GM10248 (cell line): ENCODE measurements around the gene AGPAT4.
"Not testable (repeated sequence)": the region's sequence is repeated elsewhere in the genome, so short reads cannot be mapped to it uniquely, and the experiment has no call there.

Experiments used
- CTCF ChIA-PET: fragments of 300-600 bp; sonication (Branson Sonifier 250); formaldehyde crosslinking; extraction: SDS; loops from one replicate; lab custom pipeline; 2021; ENCODE audit warnings: antibody characterized with exemption; lab: Yijun Ruan, JAX
- POLR2A ChIA-PET: fragments of 350-650 bp; sonication (Branson Sonifier 250); formaldehyde crosslinking; extraction: SDS; loops from one replicate; lab custom pipeline; 2020; ENCODE audit warnings: antibody characterized with exemption; lab: Yijun Ruan, JAX
- DNase-seq: peaks from one replicate; pipeline ENCODE4 v3.0.0; 2012; ENCODE audit errors: extremely low spot score
- CTCF ChIP-seq: IDR thresholded peaks from 2 replicates; pipeline ENCODE4 v1.5.1; 2012; ENCODE audit warnings: mild to moderate bottlenecking, low read depth; ENCODE audit errors: extremely low read depth, missing control alignments, control extremely low read depth

AGPAT4 gene

DNA sequence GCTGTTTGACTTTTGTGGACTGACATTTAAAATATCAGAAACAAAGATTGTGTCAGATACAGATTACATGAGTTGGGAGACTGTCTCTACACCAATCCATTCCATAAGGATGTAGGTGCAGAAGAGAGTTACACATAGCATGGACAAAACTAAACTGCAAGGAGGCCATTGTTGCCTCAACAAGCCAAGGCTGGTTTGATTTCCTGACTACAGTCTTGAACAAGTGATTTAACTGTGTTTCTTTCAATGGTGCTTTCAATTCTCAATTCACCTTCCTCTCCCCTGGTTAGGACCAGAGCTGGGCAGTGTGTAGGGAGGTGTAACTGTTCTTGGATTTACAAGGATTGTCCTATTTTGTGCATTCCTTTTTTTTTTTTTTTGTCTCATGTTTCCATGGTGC lies 82.2 kb downstream of the AGPAT4 start:
- no peak for TF ChIP-seq CTCF
- DNase-seq, result no peak
- ChIA-PET POLR2A (no interaction called here), CTCF (interaction anchor here (3.7 kb wide), 1 partner anchor 12 kb away, joined by 13 read pairs; no protein-coding TSS in a partner anchor)

- CTCF ChIA-PET, result interaction anchor here (1.4 to 3.7 kb wide), 2 partner anchors 11 to 14 kb away, joined by 3 to 13 read pairs; no protein-coding TSS in a partner anchor
- TF ChIP-seq CTCF, result no peak
- POLR2A ChIA-PET, result no interaction called here
Measured at GRCh38 chr6:161191007-161191406, 82.9 kb downstream of the AGPAT4 start.

DNA sequence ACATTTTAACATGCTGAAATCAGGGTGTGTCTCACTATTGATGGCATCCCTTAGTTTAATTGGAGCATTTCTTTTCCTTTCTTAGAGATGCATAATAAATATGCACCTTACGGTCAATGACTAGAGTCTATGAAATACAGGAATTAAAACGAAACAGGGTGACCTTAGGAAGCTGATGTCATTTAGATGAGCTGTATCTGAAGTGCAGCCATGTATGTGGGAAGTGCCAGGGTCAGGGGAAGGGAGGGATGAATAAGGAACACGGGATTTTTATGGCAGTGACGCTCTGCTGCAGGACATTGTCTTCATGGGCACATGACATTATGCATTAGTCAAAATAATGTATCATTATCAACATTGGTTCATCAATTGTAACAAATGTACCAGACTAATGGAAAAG lies 84.0 kb downstream of the AGPAT4 start:
- POLR2A ChIA-PET, result no interaction called here
- DNase-seq, result no peak
- CTCF ChIA-PET, result interaction anchor here (1.4 kb wide), 1 partner anchor 15 kb away, joined by 3 read pairs; no protein-coding TSS in a partner anchor
- TF ChIP-seq CTCF, result no peak

More at GRCh38 chr6:161191007-161191406, 82.9 kb downstream of the AGPAT4 start:
- DNase-seq, result no peak

DNA sequence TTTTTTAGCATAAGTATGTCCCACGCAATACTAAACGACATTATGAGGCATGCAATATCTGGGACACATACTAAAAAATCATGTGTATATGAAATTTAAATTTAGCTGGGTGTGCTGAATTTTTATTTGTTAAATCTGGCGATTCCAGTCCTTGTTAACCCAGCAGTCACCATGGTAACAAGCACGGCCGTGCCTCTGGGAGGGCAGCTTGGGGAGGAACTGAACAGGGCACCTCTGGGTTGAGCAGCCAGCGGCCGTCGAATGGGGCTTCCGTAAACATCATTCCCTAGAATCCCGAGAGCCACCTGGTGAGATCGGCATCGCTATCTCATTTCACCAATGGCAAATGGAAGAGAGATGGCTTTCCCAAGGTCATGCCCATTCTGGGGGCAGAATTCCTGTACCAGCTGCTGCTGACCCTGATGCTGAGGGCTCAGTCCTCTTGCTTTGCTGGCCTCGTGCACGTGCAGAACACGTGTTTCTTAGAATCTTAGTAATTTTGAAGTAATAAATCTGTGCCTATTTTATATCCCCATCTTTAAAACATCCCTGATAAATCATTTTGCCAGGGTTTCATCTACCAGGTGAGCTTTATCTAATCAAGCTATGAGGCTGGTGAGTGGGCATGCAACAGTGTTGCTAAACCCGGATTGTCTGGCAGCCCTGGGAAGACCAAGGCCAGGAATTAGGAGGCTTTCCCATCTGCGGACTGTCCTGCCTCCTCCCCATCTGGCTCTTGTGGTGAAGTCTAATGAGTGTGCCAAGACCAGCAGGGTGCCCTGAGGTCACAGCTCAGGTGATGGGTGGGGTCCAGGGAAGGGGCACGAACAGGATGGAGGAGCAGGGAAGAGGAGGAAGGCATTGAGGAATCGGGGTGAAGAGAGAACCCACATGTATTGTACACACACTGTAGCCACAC lies 85.1 kb downstream of the AGPAT4 start:
- CTCF ChIA-PET, result interaction anchor here (0.8 to 1.4 kb wide), 3 partner anchors 10 to 19 kb away, joined by 3 read pairs; no protein-coding TSS in a partner anchor
- TF ChIP-seq CTCF, result no peak
- no peak for DNase-seq
- POLR2A ChIA-PET, result no interaction called here

DNA sequence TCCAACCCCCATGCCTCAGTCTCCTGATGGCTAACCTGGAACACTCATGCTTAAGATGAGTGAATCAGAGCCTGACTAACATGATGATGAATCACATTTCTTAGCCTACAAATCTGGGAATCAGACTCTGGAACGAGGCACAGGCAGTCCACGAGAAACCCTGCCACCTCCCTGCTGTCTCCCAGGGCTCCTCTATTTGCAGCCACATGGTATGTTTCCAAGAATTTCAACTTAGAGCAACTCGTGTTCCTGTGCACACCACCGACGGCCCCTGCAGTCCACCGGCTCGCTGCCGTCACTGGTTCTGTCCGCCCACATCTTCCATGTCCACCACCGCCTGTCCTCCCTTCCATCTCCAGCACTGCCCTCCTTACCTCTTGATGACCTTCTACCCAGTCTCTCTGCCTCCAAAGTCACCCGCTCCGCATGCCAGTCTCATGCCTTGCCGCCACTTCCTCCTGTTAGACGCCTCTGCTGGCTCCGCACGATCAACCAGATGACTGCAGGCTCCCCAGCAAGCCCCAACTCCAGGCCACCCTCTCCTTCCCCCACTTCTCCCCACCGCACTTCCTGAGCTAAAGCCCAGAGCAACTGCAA lies 87.6 kb downstream of the AGPAT4 start:
- POLR2A ChIA-PET, result no interaction called here
- DNase-seq, result no peak
- CTCF ChIA-PET, result no interaction called here
- TF ChIP-seq CTCF, result no peak

- TF ChIP-seq CTCF, result no peak
- ChIA-PET POLR2A (no interaction called here), CTCF (interaction anchor here (1.3 to 3.8 kb wide), 3 partner anchors 12 to 29 kb away, joined by 3 to 13 read pairs (median 3); no protein-coding TSS in a partner anchor)
- no peak for DNase-seq
Measured at GRCh38 chr6:161181121-161181520, 92.7 kb downstream of the AGPAT4 start.

DNA sequence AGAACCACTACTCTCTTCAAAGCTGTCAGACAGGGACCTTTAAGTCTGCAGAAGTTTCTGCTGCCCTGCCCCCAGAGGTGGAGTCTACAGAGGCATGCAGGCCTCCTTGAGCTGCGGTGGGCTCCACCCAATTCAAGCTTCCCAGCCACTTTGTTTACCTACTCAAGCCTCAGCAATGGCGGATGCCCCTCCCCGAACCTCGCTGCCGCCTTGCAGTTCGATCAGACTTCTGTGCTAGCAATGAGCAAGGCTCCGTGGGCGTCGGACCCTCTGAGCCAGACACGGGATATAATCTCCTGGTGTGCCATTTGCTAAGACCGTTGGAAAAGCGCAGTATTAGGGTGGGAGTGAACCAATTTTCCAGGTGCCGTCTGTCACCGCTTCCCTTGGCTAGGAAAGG lies 95.7 kb downstream of the AGPAT4 start:
- POLR2A ChIA-PET, DNase-seq: not testable (repeated sequence)
- CTCF ChIA-PET, result interaction anchor here (3.8 kb wide), 1 partner anchor 15 kb away, joined by 13 read pairs; no protein-coding TSS in a partner anchor

GRCh38 chr6:161176428-161176827 lies 97.4 kb downstream of the AGPAT4 start:
- POLR2A ChIA-PET, DNase-seq, CTCF ChIA-PET: not testable (repeated sequence)

GRCh38 chr6:161172769-161173168 lies 101.1 kb downstream of the AGPAT4 start:
- CTCF ChIA-PET, DNase-seq, POLR2A ChIA-PET: not testable (repeated sequence)
